ENCODE measurements around the gene HLA-DMB. TPM values are rescaled to one million over a fixed set of nuclear protein-coding genes. Genes with fewer than 3 reads are reported as not detected.

The HLA-DMB gene
- total and polyA plus RNA-seq, 2 donors (not counting 1 experiment from before 2014, with no cell fraction given), result 0.28 to 0.83 TPM

DNA sequence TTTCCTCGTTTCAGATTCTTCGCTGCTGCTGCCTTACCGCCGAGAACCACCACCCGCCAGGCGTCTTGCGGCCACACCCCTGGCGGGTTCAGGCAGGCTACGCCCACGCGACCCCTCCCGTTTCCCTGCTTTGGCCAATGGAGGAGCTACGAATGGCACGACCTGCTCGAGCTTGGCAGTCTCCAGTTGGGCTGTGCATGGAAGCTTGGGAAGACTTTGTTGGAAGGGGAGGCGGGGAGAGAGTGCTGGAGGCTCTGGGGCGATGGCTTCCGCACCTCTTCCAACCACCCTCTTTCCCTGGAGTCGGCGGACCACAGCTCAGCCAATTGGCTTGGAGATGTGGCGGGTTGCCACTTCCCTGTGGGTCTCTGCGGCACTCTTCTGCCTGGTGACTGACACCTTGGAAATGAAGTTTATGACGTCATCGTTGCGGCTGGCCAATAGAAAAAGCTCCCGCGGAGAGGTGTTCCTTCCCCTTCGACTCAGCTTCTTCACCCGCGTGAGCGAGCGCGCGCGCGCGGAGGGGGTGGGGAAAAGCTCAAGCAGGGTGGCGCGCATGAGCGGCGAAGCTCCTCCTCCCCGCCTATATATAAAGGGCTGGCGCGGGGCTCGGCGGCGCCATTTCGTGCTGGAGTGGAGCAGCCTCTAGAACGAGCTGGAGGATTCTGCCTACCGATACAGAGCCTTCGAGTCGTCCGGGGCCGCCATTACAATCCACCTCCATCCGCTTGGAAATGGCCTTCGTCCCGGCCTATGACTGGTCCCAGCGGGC lies 30.9 kb upstream of the HLA-DMB start:
- Histone ChIP-seq H3K36me3 (ENCODE audit: control insufficient read depth, insufficient read depth, low read length) (peaks cover 27% of the 10 kb centered on the region), H3K4me3 (replicated peaks in 1 of 4; ENCODE audit: control extremely low read depth in 1 of 4, insufficient read depth in 1 of 4, low read depth in 3 of 4, low read length in 4 of 4) (peak overlapping the region; percentile 61 to 100 (median 98)), H3K27me3 (ENCODE audit: control insufficient read depth, insufficient read depth, low read length) (no peaks in the 10 kb centered on the region), H3K4me1 (ENCODE audit: control insufficient read depth, extremely low read depth, insufficient read depth, low read length) (peaks cover 10% of the 10 kb centered on the region), H3K9me3 (ENCODE audit: control insufficient read depth, insufficient read depth, low read depth, low read length) (no peaks in the 10 kb centered on the region), H3K27ac (ENCODE audit: insufficient read depth, low read length) (peak overlapping the region; percentile 100), H2AFZ (ENCODE audit: low read length) (no peak overlapping the region), H4K20me1 (ENCODE audit: control insufficient read depth, extremely low read depth, insufficient read depth, low read length) (peaks cover 22% of the 10 kb centered on the region), H3K79me2 (ENCODE audit: control insufficient read depth, insufficient read depth, low read length) (peaks cover 55% of the 10 kb centered on the region), H3K9ac (ENCODE audit: insufficient read depth, low read length) (peak overlapping the region; percentile 97), H3K4me2 (ENCODE audit: extremely low read depth, insufficient read depth, low read length) (peak overlapping the region; percentile 89)
- TF ChIP-seq, protein P1, sequence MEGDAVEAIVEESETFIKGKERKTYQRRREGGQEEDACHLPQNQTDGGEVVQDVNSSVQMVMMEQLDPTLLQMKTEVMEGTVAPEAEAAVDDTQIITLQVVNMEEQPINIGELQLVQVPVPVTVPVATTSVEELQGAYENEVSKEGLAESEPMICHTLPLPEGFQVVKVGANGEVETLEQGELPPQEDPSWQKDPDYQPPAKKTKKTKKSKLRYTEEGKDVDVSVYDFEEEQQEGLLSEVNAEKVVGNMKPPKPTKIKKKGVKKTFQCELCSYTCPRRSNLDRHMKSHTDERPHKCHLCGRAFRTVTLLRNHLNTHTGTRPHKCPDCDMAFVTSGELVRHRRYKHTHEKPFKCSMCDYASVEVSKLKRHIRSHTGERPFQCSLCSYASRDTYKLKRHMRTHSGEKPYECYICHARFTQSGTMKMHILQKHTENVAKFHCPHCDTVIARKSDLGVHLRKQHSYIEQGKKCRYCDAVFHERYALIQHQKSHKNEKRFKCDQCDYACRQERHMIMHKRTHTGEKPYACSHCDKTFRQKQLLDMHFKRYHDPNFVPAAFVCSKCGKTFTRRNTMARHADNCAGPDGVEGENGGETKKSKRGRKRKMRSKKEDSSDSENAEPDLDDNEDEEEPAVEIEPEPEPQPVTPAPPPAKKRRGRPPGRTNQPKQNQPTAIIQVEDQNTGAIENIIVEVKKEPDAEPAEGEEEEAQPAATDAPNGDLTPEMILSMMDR (conservative IDR thresholded peaks at IDR 0.05 in 1 of 2, IDR thresholded peaks at IDR 0.05 in 1 of 2; ENCODE audit: low read depth in 1 of 2, low read length in 2 of 2), result no peak
- TF ChIP-seq EZH2 (IDR thresholded peaks at IDR 0.05; ENCODE audit: low read length, missing control alignments), result no peak
- peak; percentile 100 for DNase-seq (ENCODE audit: low read depth in 2 of 2)

DNA sequence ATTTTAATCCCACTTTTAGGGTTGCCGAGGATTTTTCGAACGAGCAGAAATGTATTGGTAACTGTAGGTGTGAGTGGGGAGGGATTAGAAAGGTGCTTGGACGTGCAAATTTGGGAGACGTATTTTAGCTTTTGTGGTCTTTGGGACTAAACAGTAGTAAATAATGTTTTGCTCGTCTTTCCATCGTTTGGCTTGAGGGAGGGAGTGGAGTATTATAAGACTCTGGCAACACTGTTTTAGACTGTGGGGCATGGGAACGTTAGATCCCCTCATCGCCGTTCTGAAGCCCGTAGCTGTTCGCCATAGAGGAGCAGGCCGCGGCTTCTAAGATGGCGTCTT lies 30.4 kb upstream of the HLA-DMB start:
- Histone ChIP-seq H3K36me3 (ENCODE audit: control insufficient read depth, insufficient read depth, low read length) (peaks cover 22% of the 10 kb centered on the region), H4K20me1 (ENCODE audit: control insufficient read depth, extremely low read depth, insufficient read depth, low read length) (peaks cover 20% of the 10 kb centered on the region)

More for the DNA sequence above, 30.4 kb upstream of the HLA-DMB start:
- H3K9ac ChIP-seq (ENCODE audit: insufficient read depth, low read length), result peak overlapping the region; percentile 97
- TF ChIP-seq EZH2 (IDR thresholded peaks at IDR 0.05; ENCODE audit: low read length, missing control alignments), result no peak
- TF ChIP-seq, protein P1 (conservative IDR thresholded peaks at IDR 0.05 in 1 of 2, IDR thresholded peaks at IDR 0.05 in 1 of 2; ENCODE audit: low read depth in 1 of 2, low read length in 2 of 2), result no peak
- no peak for DNase-seq (ENCODE audit: low read depth in 2 of 2)
- H3K79me2 ChIP-seq (ENCODE audit: control insufficient read depth, insufficient read depth, low read length), result peaks cover 50% of the 10 kb centered on the region
- H3K4me1 ChIP-seq (ENCODE audit: control insufficient read depth, extremely low read depth, insufficient read depth, low read length), result peaks cover 13% of the 10 kb centered on the region
- H3K4me2 ChIP-seq (ENCODE audit: extremely low read depth, insufficient read depth, low read length), result peak overlapping the region; percentile 89
- H3K27ac ChIP-seq (ENCODE audit: insufficient read depth, low read length), result peak overlapping the region; percentile 100
- peak overlapping the region; percentile 61 to 96 (median 68) for H3K4me3 ChIP-seq (replicated peaks in 1 of 4; ENCODE audit: control extremely low read depth in 1 of 4, insufficient read depth in 1 of 4, low read depth in 3 of 4, low read length in 4 of 4)
- H3K27me3 ChIP-seq (ENCODE audit: control insufficient read depth, insufficient read depth, low read length), result no peaks in the 10 kb centered on the region
- no peak overlapping the region for H2AFZ ChIP-seq (ENCODE audit: low read length)
- H3K9me3 ChIP-seq (ENCODE audit: control insufficient read depth, insufficient read depth, low read depth, low read length), result no peaks in the 10 kb centered on the region

Data from fibroblast of lung (primary cell).